Activated naive CD4-positive, alpha-beta T cell treated with anti-CD3 and anti-CD28 coated beads, Interleukin-2, amount 50 U/mL, for 24 hours (primary cell): ENCODE measurements around the gene FIGN.

Experiments used
- H3K27ac Mint-ChIP-seq: one replicate; pipeline ENCODE4 v1.8.0; 2021; ENCODE audit warnings: mild to moderate bottlenecking, mixed read lengths
- H3K27me3 Mint-ChIP-seq: one replicate; pipeline ENCODE4 v1.8.0; 2021; ENCODE audit warnings: mixed read lengths
- H3K36me3 Mint-ChIP-seq: one replicate; pipeline ENCODE4 v1.8.0; 2021; ENCODE audit warnings: mixed read lengths
- H3K4me1 Mint-ChIP-seq: one replicate; pipeline ENCODE4 v1.8.0; 2021; ENCODE audit warnings: mixed read lengths
- H3K4me3 Mint-ChIP-seq: one replicate; pipeline ENCODE4 v1.8.0; 2021; ENCODE audit warnings: mild to moderate bottlenecking, mixed read lengths
- H3K9me3 Mint-ChIP-seq: one replicate; pipeline ENCODE4 v1.8.0; 2021; ENCODE audit warnings: mixed read lengths

The FIGN gene

DNA sequence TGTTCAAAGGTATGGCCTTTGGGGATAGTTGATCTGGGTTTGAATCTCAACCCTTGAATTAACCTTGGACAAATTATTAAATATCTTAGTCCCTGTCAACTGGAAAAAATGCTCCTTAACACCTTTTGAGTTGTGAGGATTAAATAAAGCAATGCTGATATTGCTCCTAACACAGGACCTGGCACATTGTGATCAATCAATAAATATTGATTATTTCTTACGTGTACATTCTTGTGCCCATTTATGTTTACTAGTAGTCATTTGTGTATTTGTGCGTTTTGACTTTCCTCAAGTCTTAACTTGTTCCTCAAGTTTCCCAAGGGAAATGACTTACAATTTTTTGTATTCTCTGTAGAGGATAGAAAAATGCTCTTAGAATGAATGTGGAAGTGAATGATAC is 19.6 kb upstream of the FIGN start:
- no peaks in the 10 kb centered on the region for H3K27me3 Mint-ChIP-seq
- H3K4me1 Mint-ChIP-seq, result no peaks in the 10 kb centered on the region
- no peak overlapping the region for H3K27ac Mint-ChIP-seq
- peaks cover 3% of the 10 kb centered on the region for H3K9me3 Mint-ChIP-seq
- H3K4me3 Mint-ChIP-seq, result no peak overlapping the region
- H3K36me3 Mint-ChIP-seq, result no peaks in the 10 kb centered on the region

DNA sequence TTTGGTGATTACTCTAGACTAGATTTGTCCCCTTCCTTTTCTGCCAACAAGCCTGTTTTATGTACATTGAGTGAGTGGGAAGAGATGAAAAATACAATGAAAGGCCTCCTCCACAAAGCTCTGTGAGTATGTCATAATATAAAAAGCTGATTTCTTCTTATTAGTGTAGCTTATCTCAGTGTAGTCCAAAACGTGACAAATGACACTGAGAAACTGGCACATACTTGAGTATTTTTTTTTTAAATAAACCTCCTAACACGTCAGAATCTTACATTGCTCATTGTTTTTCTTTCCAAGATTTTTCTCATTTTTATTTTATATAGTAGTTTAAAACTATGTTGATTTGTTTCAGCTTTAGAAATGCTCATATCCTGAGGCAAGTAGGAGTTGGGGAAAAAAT is 17.9 kb upstream of the FIGN start:
- no peaks in the 10 kb centered on the region for H3K36me3 Mint-ChIP-seq
- peaks cover 3% of the 10 kb centered on the region for H3K9me3 Mint-ChIP-seq
- H3K27me3 Mint-ChIP-seq, result no peaks in the 10 kb centered on the region
- H3K4me3 Mint-ChIP-seq, result no peak overlapping the region
- no peaks in the 10 kb centered on the region for H3K4me1 Mint-ChIP-seq
- H3K27ac Mint-ChIP-seq, result no peak overlapping the region

DNA sequence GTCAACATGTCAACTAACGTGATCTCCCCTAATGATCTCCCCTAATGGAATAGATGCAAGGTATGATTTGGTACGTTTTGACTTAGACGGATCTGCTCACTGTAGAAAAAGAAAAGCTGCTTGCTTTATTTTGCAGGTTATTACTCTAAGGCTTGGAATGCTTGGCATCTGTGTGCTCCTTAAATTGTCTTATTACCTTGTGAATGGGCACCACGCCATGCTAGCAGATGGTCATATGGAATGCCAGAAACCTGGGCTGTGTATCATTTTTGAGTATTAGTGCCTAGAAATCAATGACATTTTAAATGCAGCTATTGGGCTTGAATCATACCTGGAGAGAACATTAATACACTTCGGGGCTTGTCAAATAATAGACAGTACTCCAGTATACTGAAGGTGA is 16.5 kb upstream of the FIGN start:
- Mint-ChIP-seq H3K27me3 (no peaks in the 10 kb centered on the region), H3K9me3 (peaks cover 8% of the 10 kb centered on the region), H3K27ac (no peak overlapping the region), H3K4me1 (no peaks in the 10 kb centered on the region), H3K4me3 (no peak overlapping the region), H3K36me3 (no peaks in the 10 kb centered on the region)

DNA sequence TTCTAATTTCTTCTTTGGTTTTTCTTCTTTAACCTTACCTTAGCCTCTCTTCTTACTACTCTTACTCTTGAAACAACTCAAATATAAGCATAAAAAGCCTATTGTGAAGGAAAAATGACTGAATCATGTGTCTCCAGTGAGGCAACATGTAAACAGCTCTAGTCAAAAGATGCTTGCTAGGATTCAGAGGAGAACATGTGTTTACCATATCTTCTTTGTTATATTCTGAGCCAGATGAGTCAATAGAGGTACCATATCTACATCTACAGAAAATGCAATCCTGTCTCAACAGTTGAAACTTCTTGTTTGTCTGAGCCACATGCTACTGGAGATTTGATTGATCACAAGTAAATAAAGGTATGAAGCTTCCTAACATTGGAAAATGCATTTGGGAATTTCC is 15.9 kb upstream of the FIGN start:
- Mint-ChIP-seq H3K36me3 (no peaks in the 10 kb centered on the region), H3K4me1 (no peaks in the 10 kb centered on the region), H3K27me3 (no peaks in the 10 kb centered on the region), H3K4me3 (no peak overlapping the region), H3K27ac (no peak overlapping the region), H3K9me3 (peaks cover 12% of the 10 kb centered on the region)

DNA sequence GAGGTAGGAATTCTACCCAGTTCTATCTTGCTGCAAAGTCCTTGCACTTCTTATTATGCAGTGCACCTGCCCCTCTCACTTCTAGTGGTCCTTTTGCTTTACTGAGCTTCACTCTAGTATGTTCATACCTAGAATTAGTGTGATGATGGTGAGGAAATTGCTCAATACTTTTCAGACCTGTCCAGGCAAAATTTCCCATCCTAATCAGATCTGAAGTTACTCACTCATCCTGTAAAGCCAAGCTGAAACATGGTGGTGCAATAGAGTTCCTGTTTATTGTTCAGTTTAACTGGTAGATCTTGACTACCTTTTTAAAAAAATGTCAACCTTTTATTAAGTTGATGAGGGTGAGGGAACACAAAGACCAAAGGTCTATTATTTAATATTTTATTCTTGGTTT is 12.6 kb upstream of the FIGN start:
- Mint-ChIP-seq H3K36me3 (no peaks in the 10 kb centered on the region), H3K9me3 (peaks cover 12% of the 10 kb centered on the region), H3K27me3 (no peaks in the 10 kb centered on the region), H3K4me1 (no peaks in the 10 kb centered on the region), H3K4me3 (no peak overlapping the region), H3K27ac (no peak overlapping the region)

DNA sequence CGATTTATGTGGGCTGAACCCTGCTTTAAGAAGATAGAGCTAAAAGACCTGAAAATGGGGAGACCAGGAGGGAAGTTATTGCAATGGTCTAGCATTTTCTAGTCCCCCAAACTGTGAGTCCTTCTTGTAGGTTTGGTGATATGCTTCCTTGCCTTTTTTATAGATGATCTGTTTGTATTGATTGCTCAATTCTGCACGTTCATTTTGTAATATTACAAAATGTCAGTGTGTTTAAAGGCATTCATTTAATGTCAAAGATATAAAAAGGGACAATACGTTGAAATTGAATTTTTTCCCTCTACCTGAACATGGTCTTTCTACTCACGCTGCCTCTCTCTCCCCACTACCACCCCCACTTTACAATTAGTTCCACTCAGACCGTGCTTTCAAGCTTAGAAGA is 5.6 kb upstream of the FIGN start:
- no peaks in the 10 kb centered on the region for H3K9me3 Mint-ChIP-seq
- H3K27me3 Mint-ChIP-seq, result peaks cover 6% of the 10 kb centered on the region
- H3K36me3 Mint-ChIP-seq, result no peaks in the 10 kb centered on the region
- H3K4me3 Mint-ChIP-seq, result no peak overlapping the region
- H3K4me1 Mint-ChIP-seq, result no peaks in the 10 kb centered on the region
- H3K27ac Mint-ChIP-seq, result no peak overlapping the region

DNA sequence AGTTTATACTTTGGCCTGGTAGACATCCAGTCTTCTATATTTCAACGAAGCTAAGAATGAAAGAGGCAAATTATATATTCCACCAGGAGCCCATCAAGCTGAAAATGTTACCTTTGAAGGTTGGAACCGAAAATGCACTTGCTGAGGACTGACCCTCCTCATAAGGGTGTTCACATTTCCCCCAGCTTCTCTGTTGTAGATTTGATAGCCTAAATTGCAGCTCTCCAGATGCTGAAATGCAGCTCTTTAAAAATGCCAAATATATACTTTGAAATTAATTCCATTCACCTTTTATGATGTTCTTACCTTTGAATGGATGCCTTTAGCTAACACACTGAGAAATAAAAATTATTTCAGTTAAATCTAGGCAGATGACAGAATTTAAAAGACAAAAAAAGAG is 1.8 kb upstream of the FIGN start:
- Mint-ChIP-seq H3K36me3 (no peaks in the 10 kb centered on the region), H3K4me1 (no peaks in the 10 kb centered on the region)

DNA sequence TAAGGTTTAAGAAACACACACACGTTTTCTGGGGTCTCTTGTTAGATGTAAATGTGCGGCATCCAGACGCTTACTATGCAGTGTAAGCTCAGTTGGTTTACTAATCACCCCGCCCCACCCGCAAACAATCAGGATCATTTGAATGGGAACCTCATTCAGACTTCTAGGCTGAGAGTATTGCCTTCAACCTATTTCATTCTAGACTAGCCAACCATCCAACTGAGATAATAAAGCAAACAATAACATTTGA is 1.3 kb upstream of the FIGN start:
- Mint-ChIP-seq H3K36me3 (no peaks in the 10 kb centered on the region), H3K9me3 (peaks cover 6% of the 10 kb centered on the region), H3K27ac (no peak overlapping the region), H3K27me3 (peaks cover 20% of the 10 kb centered on the region), H3K4me1 (no peaks in the 10 kb centered on the region), H3K4me3 (no peak overlapping the region)

More for the DNA sequence above, 1.8 kb upstream of the FIGN start:
- peaks cover 6% of the 10 kb centered on the region for H3K9me3 Mint-ChIP-seq
- H3K4me3 Mint-ChIP-seq, result no peak overlapping the region
- peaks cover 20% of the 10 kb centered on the region for H3K27me3 Mint-ChIP-seq
- no peak overlapping the region for H3K27ac Mint-ChIP-seq

DNA sequence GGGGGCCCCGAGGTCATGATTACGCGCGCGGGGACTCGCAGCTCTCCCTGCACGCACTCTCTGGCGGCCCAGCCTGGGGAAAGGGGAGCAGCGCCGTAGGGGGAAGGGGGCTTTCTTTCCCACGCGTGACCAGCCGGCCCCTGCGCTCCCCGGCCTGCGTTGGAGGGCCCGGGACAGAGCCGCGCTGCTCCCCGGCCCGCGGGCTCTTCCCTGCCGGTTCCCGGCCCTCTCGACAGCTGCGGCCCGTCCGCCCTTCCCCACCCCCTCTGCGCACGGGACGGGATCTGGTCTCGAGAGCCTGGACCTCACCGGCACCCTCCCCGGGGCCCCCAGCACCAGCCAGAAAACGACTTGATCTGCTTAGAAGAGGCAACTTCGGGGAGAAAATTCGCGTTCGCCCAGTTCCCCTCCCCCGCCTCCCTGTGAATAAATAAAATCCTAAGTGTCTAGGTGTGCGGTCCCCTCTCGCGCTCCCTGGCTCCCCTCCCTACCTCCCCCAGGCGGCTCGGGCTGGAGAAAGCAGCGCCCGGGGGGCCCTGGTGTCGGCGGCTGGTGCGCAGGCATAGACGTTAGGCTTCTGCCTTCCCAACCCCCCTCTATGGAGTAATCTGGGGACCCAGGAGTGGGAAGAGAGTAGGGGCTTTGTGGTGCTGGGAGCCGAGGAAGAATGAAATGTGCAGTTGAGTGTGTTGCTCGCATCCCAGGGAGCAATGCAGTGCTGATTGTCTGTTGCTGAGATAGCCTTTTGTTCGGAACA is 803 bp upstream of the FIGN start:
- Mint-ChIP-seq H3K9me3 (peaks cover 6% of the 10 kb centered on the region), H3K4me1 (no peaks in the 10 kb centered on the region), H3K4me3 (no peak overlapping the region), H3K36me3 (no peaks in the 10 kb centered on the region), H3K27ac (no peak overlapping the region), H3K27me3 (peaks cover 20% of the 10 kb centered on the region)

DNA sequence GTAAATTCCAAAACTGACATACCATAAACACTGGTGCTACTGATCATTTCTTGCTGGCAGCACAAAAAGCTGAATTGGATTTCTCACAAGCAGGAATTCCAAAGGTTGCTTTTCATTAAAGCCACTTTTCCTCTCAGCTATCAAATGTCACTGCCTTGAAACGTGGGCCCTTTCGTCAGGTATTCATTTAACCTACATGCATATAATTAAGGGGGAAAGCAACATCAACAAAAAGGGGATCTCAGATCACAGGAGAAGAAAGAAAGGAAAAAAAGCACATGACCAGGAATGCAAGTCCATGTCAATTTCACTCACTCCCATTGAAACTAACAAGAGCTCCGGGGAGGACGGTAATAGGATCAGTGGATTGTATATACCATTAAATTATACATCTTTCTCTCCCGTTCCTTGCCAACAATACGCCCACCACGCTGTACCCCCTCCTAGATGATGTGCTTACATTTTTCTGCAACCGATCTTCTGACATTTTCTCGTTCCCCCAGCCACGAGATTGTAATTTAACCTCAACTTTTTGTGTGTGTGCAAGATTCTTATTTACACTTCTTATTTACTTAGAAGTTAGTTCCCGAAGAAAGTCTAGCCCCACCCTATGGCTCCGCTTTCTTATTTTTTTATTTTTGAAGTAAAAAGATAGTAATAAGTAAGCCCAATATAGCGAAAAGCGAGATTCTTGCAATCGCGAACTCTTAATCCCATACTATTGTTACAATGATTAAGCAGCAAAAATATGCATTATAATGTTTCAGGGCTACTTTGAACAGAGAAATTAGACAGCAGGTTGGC is 725 bp downstream of the FIGN start:
- H3K4me3 Mint-ChIP-seq, result no peak overlapping the region
- H3K36me3 Mint-ChIP-seq, result no peaks in the 10 kb centered on the region
- no peaks in the 10 kb centered on the region for H3K4me1 Mint-ChIP-seq
- no peak overlapping the region for H3K27ac Mint-ChIP-seq
- peaks cover 6% of the 10 kb centered on the region for H3K9me3 Mint-ChIP-seq
- H3K27me3 Mint-ChIP-seq, result peaks cover 20% of the 10 kb centered on the region

DNA sequence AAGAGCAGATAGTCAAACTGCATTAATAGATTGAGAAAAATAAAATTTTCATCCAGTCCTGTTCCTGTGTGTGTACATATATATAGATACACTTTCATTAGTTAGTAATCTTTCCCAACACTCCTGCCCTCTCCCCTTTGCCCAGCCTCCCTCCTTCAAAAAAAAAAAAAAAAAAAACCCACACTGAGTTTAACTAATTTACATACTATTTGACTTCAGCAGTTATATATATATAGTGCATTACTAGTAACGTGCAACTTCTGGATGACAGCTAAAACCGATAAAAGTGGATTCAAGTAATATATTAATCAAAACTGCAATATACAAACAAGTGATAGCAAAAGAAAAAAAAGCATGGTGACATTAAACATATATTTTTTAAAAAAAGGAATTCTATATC is 1.4 kb downstream of the FIGN start:
- Mint-ChIP-seq H3K4me3 (no peak overlapping the region), H3K27me3 (peaks cover 20% of the 10 kb centered on the region), H3K9me3 (peaks cover 6% of the 10 kb centered on the region), H3K36me3 (no peaks in the 10 kb centered on the region), H3K4me1 (no peaks in the 10 kb centered on the region), H3K27ac (no peak overlapping the region)

DNA sequence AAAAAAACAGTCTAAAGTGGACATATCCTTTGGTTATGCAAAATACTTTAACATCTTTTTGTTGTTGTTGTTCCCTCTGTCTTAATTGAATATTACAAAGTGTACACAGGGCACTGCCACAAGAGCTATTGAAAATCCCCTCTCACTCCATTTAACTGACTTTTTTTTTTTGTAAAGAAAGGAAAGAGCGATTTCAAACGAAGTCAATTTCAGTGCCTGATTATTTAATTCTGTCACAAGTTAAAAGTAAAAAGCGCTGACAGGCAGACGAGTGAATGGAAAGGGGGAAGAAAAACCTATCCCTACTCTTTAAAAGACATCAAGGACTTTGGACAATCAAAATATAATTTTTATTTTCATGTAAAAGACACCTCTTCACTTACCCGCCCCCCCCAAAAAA is 1.9 kb downstream of the FIGN start:
- Mint-ChIP-seq H3K9me3 (peaks cover 6% of the 10 kb centered on the region), H3K36me3 (no peaks in the 10 kb centered on the region), H3K4me1 (no peaks in the 10 kb centered on the region), H3K27ac (no peak overlapping the region), H3K4me3 (no peak overlapping the region), H3K27me3 (peaks cover 20% of the 10 kb centered on the region)

DNA sequence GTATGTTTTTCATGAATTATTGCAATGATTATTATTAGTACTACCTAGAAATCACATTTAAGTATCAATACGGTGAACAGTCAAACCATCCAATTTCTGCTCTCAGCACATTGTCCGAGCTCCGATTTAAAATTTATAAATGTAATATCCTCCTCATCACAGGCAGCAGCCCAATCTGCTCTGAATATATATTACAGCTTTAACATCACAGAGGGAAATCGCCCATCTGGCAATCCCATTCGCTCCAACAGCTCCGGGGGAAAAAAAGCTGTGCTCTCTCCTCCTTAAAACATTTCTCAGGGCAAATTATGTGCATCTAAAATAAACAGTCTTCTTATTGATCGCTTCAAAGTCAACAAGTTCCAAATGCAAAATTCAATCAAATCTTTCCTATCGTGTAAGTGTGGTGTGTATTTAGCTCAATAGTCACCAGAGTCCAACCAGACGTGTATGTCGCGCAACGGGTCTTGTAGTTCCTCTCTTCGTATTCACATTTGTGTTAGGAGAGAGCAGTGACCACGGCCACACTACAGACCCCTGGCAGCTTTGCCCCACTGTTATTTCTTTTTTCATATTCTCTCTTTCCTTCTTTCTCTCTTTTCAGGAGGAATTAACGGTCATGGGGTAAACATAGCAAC is 2.4 kb downstream of the FIGN start:
- H3K27me3 Mint-ChIP-seq, result peaks cover 20% of the 10 kb centered on the region
- no peaks in the 10 kb centered on the region for H3K4me1 Mint-ChIP-seq
- no peak overlapping the region for H3K4me3 Mint-ChIP-seq
- H3K9me3 Mint-ChIP-seq, result peaks cover 6% of the 10 kb centered on the region
- H3K27ac Mint-ChIP-seq, result no peak overlapping the region
- no peaks in the 10 kb centered on the region for H3K36me3 Mint-ChIP-seq

DNA sequence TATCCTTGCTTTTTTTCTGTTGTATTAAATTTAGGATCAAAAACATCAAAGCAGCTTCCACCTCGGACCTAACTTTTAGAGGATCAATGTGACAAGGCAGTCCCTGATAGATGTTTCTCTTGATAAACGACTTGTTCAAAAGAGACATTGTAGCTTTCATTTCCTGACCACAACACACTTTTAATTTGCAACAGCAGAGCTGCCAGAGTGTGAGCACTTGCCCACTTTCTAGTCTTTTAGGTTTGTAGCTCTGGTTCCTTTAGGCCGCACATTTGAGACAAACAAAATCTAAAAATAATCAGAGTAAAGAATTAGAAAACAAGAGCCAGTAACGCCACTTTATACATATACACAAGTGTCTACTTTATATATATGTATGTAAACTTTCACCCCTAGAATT is 3.1 kb downstream of the FIGN start:
- H3K27ac Mint-ChIP-seq, result no peak overlapping the region
- H3K36me3 Mint-ChIP-seq, result no peaks in the 10 kb centered on the region
- no peak overlapping the region for H3K4me3 Mint-ChIP-seq
- peaks cover 20% of the 10 kb centered on the region for H3K27me3 Mint-ChIP-seq
- H3K4me1 Mint-ChIP-seq, result no peaks in the 10 kb centered on the region
- H3K9me3 Mint-ChIP-seq, result peaks cover 6% of the 10 kb centered on the region

DNA sequence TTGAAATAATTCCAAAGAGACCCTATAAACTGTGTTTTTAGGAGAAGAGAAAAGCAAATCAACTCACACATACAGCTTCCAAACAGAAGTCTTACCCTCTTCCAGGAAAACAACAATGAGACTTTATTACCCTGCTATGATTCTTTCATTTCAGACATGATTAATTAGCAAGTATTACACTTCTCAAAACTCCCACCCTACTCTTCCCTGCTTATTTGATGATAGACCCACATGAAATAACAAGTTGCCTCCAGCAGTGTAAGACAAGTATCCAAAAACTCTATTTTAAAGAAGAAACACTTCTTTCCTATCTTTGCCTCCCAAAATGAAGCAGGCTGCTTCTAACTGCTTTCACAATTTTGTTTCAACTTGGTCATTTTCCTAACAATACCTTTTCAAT is 4.1 kb downstream of the FIGN start:
- Mint-ChIP-seq H3K9me3 (peaks cover 6% of the 10 kb centered on the region), H3K36me3 (no peaks in the 10 kb centered on the region), H3K4me1 (no peaks in the 10 kb centered on the region), H3K27me3 (peaks cover 14% of the 10 kb centered on the region), H3K27ac (no peak overlapping the region), H3K4me3 (no peak overlapping the region)

DNA sequence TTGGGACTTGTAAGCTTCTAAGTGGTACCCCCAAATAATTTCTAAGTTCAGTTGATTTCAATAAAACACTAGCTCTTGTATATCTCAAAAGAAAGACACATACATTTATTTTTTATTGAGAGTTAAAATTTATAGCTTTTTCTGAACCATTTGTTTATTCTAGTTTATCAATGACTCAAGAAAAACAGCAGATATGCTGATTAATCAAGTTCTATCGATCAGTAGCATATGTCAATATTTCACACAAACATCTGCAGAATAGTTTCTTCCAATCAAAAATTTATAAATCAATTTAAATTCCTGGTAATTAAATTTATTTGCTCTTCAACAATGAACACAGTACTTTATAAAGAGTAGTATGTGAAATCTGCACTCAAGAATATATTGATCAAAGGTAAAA is 5.3 kb downstream of the FIGN start:
- Mint-ChIP-seq H3K27me3 (peaks cover 10% of the 10 kb centered on the region), H3K36me3 (no peaks in the 10 kb centered on the region), H3K4me3 (no peak overlapping the region), H3K27ac (no peak overlapping the region), H3K9me3 (peaks cover 6% of the 10 kb centered on the region), H3K4me1 (no peaks in the 10 kb centered on the region)
